ENCODE data around the gene MS4A6E. TPM values are rescaled to one million over a fixed set of nuclear protein-coding genes. Genes with fewer than 3 reads are reported as not detected.
"Not testable (repeated sequence)": the region's sequence is repeated elsewhere in the genome, so short reads cannot be mapped to it uniquely, and the experiment has no call there.

The MS4A6E gene
- not detected in 2 replicates for total RNA-seq

DNA sequence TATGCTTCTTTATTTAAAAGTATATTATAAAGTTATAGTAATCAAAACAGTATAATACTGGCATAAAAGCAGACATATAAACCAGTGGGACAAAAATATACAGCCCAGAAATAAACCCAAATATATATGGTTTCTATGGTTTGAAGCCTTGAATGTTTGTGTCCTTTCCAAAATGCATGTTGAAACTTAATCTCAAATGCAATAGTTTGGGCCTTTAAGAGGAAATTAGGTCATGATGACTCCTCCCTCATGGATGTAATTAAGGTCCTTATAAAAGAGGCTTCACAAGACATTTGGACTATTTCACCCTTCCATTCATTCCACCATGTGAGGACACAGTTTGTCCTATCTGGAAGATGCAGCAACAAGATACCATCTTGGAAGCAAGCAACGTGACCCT lies at the start of gene MS4A6E:
TSS of gene MS4A6E (plus strand) at position 301 of the 400 bp plus-strand sequence. CDS start 7,641 bp downstream, outside the sequence.
- no peak for DNase-seq (ENCODE audit: low read depth in 2 of 2)

GRCh38 chr11:60280412-60280811 lies 46.6 kb upstream of the MS4A6E start, which contains the start of gene MS4A4A:
Gene MS4A4A, plus strand, starts transcription at chr11:60280666. Its CDS starts 10 bp downstream, at chr11:60280676.
- DNase-seq (ENCODE audit: low read depth in 2 of 2), result no peak

DNA sequence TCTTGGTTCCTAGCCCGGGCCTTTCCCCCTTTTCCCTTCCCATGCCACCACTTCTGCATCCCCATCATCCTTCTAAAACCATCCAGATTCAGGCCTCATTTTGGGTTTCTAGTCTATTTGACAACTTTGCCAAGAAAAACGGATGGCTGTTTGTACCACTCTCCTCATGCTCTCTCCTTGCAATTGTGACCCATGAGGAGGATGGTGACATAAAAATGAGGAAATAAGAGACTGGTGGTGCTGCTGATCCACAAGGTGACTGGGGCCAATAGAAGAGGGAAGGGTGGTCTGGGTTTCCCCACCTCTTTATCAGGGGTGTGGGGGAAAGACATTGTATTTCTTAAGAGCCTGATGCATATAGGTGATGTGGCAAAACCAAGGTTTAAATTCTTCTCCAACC lies 45.6 kb upstream of the MS4A6E start:
- no peak for DNase-seq (ENCODE audit: low read depth in 2 of 2)

DNA sequence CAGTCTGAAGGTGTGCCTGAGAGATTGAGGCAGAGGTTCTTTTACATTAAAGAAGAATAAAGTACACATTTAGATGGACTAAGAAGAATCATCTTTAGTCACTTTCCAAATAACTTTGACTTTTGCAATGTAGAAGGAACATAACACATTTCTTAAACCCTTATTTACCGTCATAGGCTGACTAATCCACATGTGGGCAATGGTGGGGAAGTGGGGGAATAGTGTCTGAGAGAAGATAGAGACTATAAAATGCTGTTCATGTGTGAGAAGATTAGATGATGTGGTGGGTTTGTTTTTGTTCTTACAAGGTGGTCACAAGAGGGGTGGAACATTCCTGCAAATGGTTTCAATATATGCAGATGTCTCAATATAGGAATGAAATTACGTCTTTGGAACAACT lies 44.8 kb upstream of the MS4A6E start:
- no peak for DNase-seq (ENCODE audit: low read depth in 2 of 2)

GRCh38 chr11:60285411-60286126 lies 41.5 kb upstream of the MS4A6E start:
- not testable (repeated sequence) for DNase-seq (ENCODE audit: low read depth in 2 of 2)

DNA sequence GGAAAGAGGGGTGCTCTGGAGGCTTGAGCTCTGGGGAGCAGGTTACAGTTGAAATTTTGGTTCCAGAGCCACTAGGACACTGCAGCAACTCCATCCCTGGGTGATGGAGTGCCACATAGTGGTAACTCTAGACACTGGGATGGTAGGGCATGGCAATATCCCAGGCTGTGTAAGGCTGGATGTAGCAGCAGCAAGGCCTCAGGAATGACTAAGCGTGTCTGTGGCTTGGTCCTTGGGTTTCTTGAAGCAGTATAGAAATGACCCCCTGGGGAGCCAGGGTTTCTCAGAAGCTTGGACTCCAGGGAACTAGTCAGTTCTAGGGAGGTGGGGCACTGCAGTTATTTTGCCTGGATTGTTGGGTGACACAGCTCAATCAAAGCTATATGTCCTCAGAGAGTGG lies 38.5 kb upstream of the MS4A6E start:
- no peak for DNase-seq (ENCODE audit: low read depth in 2 of 2)

- no peak for DNase-seq (ENCODE audit: low read depth in 2 of 2)
These were observed 34.9 kb upstream of the MS4A6E start for GRCh38 chr11:60292145-60292544.

DNA sequence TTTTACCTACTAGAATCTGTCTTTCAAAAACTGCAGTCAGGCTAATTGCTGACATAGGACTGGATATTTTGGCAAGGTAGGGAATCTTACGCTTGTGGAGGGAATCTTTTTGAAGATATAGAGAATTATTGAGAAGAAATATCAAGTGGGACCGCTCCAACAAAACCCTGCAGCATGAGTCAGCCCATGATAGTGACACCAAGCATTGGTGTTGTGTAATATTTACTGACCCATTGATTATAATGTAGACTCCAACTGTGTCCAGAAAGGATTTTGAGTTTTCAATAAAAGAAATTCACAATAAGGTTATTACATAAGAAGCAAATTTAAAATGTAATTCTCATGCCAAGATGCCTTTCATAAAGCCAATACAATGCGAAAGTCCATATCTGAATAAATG lies 25.9 kb upstream of the MS4A6E start:
- DNase-seq (ENCODE audit: low read depth in 2 of 2), result no peak

- DNase-seq (ENCODE audit: low read depth in 2 of 2), result not testable (repeated sequence)
These were observed 25.2 kb upstream of the MS4A6E start for GRCh38 chr11:60301884-60302283.

GRCh38 chr11:60303661-60304060 lies 23.4 kb upstream of the MS4A6E start:
- no peak for DNase-seq (ENCODE audit: low read depth in 2 of 2)

DNA sequence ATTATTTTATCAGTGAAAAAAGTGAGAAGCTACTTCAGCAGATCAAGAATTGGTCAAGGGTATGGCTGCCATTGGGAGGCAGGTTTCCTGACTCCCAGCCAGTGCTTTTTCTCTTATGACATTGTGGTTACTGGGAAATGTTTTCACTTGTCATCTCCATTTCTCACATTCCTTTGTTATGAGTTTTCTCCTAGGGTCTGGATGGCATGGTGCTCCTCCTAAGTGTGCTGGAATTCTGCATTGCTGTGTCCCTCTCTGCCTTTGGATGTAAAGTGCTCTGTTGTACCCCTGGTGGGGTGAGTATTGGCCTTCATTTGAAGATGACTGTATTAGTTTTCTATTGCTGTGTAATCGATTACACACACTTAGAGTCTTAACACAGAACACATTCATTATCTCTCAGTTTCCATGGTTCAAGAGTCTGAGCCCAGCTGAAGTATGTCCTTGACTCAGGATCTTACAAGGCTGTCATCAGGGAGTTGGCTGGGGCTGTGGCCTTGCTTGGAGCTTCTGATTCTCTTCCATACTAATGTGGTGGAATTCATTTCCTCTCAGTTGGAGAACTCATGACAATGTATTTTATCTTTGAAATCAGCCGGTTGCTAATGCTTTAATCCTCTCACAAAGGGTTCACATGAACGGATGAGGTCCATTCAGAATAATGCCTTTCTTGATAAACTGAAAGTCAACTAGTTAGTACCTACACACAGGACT lies 21.0 kb upstream of the MS4A6E start:
- DNase-seq (ENCODE audit: low read depth in 2 of 2), result peak in 1 of 2 donors; percentile 7

GRCh38 chr11:60307507-60308195 lies 19.4 kb upstream of the MS4A6E start:
- no peak for DNase-seq (ENCODE audit: low read depth in 2 of 2)

DNA sequence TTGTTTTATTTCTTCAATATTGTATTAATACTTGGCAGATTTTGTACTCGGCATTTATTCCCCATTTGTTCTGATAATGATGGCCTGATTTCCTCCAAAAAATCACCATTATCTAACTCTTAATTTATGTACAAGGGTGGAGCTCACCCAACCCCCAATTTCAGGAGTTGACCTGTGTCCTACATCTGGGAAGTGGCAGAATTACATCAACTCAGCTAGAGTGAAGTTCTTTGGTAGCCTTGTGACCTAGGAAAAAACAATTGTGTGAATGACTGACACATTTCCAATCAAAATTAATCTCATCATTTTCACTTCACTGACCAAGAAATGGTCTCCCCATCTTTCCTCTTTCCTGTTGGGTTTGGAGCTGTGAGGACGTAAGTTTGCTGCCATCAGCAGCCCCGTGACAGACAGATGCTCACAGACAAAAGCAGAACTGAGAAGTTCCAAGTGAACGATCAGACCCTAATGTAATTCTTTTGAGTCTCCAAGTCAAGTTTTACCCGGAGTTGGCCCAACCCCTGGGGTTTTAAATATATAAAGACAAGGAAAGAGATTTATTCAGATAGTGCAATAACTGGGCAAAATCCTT lies 16.6 kb upstream of the MS4A6E start:
- no peak for DNase-seq (ENCODE audit: low read depth in 2 of 2)

- DNase-seq (ENCODE audit: low read depth in 2 of 2), result no peak
These were observed 12.3 kb upstream of the MS4A6E start for GRCh38 chr11:60314635-60315321.

DNA sequence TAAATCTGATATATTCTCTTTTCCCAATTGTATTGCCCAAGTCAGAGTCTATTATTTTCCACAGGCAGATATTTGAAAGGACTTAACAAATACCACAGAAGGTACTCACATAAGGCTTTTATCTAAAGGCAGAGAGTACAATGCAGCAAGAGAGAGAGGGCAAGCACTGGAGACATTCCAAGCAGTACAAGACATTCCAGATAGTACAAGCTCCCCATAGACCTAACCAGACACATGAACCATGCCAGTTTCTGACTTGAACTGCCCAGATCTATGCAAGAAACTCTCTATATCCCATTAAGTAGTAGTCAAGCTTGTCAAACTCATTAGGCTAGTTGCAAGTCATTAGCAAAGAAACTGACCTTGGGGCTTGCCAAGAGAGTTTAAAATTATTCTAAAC lies 11.2 kb upstream of the MS4A6E start:
- DNase-seq (ENCODE audit: low read depth in 2 of 2), result no peak

DNA sequence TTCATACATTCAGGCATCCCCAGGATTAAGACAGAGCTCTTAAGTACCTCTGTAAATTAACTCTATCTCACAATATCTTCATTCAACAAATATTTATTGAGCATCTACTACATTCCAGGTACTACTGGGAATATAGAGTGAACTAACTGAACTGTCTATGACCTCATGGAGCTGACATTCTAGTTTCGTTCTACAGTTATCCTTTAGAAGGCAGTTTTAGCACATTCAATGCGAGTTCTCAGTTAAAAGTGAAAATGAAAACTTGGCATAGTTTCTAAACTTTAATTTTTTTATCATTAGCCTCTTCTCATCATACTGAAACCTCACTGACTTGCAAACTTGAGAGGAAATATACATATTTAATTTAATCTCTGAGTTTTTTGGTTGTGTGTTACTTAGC lies 10.7 kb upstream of the MS4A6E start:
- no peak for DNase-seq (ENCODE audit: low read depth in 2 of 2)

GRCh38 chr11:60318726-60319125 lies 8.3 kb upstream of the MS4A6E start:
- DNase-seq (ENCODE audit: low read depth in 2 of 2), result no peak

GRCh38 chr11:60321051-60321450 lies 6.0 kb upstream of the MS4A6E start:
- no peak for DNase-seq (ENCODE audit: low read depth in 2 of 2)

DNA sequence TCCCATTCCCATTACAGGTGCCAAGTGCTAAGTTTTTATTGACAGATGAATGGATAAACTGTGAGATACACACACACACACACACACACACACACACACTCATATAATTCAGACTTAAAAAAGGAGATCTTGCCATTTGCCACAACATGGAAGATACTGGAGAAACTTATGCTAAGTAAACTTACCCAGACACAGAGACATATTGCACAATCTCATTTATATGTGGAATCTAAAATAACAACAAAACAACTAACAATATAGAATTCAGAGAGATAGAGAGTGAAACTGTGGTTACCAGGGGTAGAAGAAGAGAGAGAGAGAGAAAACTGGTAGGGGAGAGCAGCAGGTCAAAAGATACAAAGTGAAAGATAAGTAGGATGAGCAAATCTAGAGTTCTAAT lies 1.4 kb downstream of the MS4A6E start:
- DNase-seq (ENCODE audit: low read depth in 2 of 2), result no peak

DNA sequence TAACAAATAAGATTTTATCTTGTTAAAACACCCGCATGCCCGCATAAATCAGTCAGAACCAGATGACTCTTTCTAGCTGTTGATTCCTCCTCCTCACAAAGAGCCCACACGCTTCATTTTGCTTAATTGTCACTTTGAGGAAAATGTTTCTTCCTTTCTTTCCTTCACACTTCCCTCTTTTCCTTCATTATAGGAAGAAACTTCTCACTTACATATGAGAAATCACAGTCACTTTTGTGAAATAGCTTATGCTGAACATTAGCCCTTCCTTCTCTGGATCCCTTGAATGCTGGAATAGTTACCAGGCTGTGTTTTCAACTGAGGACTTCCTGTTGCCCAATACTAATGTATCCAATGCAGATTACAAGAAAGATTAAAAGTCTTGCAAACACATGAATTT lies 5.8 kb downstream of the MS4A6E start:
- no peak for DNase-seq (ENCODE audit: low read depth in 2 of 2)

GRCh38 chr11:60334005-60334620 lies 7.1 kb downstream of the MS4A6E start:
- DNase-seq (ENCODE audit: low read depth in 2 of 2), result peak; percentile 61 to 67
